ENCODE data around the gene TTC28.

Gene TTC28

GRCh38 chr22:28139516-28139915 is 540.1 kb downstream of the TTC28 start:
- no peak for DNase-seq (ENCODE audit: low spot score)

DNA sequence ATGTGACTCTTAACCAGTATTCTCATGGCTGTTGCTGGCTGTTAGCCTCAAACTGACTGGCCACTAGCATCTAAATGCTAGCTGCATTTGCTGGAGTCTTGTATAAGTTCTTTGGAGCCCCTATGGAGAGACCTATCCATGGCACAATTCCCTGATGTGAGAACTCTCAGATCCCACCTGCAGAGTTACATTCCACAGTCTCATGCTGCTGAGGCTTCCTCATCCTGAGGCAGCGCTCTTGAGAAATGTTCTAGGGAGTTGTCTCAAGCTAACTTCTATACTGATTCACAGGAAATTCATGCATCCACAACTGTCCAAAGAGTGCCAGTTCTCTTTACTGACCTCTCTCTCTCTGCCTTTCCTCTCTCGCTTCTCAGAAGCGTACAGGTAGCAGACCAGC is 542.6 kb downstream of the TTC28 start:
- no peak for DNase-seq (ENCODE audit: low spot score)

DNA sequence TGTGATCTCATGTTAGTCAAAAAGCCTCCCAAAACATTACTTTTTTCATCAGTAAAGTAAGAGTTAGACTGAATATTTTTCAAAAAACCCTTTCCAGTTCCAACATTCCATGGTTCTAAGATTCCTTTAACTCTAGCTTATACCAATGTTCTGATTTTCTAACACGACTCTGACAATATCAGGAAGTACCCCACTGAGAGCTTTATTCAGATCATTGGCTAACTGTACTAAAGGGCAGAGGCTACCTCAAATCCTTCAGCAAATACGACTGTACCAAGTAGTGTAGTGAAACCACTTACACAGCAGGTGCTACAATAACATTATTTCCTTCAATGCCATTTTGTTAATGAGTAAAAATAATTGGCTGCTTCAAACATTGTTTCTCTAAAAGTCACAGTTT is 547.2 kb downstream of the TTC28 start:
- DNase-seq (ENCODE audit: low spot score), result no peak

DNA sequence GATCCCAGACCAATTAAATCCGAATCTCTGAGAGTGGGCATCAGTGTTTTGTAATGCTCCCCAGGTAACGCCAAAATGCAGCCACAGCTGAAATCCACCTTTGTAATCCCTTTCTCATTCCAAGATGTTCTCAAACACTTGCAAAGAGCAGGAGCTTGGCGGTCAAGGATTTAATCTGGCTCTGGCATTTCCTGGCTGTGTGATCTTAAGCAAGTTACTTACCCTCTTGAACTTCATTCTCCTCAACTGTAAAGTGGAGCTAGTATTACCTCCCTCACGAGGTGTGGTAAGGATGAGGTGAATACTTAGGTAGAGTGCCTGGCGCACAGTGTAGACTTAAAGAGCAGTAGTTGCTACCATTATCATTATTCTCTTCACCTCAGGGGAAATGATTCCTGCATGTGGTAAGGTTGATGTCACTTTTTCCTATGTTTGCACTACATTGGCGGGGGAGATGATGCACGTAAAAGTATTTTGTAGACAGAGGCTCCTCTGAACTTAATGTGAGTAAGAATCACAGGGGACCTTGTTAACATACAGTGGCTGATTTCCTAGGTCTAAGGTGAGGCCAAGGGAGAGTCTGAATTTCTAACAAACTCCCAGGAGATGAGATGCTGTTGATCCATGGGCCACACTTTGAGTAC is 550.2 kb downstream of the TTC28 start:
- DNase-seq (ENCODE audit: low spot score), result no peak

DNA sequence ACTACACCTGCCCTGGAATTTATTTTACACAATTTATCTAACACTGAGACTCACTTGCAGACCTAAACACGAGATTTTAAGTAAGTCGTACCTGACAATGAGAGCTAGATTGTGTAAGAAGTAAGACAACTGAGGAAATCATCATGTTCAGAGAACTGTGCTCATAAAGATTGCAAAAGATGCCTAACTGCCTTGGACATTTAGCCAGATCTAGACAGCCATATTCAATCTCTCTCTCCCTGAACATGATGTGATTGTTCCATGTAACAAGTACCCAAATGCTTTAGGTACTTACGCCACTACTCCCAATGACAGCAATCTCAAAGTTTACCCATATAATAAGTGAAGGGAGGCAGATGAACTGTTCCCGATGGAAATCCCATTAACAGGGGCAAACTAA is 550.8 kb downstream of the TTC28 start:
- DNase-seq (ENCODE audit: low spot score), result no peak

GRCh38 chr22:28125799-28126198 is 553.8 kb downstream of the TTC28 start:
- DNase-seq (ENCODE audit: low spot score), result no peak

DNA sequence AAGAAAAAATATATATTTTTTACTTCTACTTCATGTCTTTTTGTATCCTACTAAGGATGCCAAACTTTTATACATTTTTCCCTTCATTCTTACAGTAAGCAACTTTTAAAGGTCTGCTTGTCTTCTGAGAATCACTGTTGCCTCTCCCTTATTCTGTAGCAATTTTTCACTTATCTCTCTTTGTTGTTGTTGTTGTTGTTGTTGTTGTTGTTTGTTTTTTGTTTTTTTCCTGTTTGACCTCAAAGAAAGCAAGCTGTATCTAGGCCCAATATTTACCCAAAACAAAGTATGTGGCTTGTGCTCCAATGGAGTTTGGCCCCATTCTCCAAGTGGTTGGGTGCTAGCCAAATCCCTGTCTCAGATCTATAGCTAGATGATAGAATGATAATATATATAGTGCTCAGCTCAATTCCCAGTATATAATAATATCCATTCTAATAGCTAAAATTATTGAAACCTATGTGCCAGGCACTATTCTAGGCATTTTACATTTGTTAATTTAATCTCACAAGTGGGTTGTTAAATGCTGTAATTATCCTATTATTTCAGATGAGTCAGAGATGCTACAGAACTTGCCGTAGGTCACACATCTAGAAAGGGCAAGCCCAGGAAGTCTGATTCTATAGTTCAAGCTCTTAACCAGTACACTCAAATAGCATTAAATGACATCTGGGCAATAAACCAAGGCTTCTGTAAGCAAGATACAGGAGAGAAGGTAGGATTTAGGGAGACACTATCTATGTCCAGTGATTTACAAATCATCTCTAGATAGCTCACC is 555.5 kb downstream of the TTC28 start:
- DNase-seq (ENCODE audit: low spot score), result no peak

GRCh38 chr22:28120691-28121592 is 558.7 kb downstream of the TTC28 start:
- no peak for DNase-seq (ENCODE audit: low spot score)

DNA sequence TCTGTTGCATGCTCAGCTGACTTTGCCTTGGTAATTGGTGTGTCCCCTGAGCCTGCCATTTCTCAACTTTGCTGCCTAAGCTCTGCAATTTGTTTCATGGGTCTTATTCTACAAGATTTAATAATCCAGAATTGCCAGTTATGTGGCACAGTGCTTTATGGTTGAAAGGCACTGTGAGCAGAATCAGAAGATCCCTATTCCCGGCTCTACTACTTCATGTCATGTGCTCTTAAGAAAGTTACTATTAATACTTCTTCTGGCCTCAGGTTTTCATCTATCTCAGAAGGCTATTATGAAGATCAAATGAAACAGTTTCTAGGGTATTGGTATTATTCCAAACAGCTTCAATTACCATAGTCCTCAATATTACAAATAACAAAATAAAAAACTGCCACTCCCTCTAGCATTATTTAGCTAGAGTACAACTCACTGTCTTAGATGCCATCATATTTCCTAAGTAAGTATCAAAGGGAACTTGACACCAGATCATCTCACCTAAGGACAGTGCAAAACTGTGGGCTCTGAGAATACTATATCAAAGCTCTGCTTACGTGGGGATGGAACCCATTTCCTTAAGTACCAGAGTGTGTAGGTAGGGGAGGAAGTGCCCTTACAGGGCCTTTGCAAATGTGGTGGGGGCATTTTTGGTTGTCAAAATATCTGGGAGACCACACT is 560.5 kb downstream of the TTC28 start:
- no peak for DNase-seq (ENCODE audit: low spot score)

- no peak for DNase-seq (ENCODE audit: low spot score)
Measured at GRCh38 chr22:28116219-28116673, 563.4 kb downstream of the TTC28 start.

DNA sequence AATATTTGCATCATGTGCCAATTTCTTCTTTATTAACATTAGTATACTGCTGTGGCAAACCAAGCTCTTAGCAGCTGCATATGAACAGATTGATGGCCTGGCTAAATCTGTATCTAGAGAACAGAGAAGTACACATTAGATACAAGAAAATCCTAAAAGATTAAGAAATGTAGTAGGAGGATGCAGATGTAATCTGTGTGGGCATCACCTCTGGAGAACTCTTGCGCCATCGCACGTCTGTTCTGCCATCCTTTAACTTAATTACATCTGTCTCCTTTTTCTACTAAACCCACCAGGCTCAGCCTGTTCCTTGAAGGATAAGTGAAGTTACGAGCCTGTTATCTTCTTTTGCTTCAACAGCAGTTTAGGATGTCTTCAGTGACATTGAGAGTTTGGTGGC is 564.2 kb downstream of the TTC28 start:
- DNase-seq (ENCODE audit: low spot score), result no peak

DNA sequence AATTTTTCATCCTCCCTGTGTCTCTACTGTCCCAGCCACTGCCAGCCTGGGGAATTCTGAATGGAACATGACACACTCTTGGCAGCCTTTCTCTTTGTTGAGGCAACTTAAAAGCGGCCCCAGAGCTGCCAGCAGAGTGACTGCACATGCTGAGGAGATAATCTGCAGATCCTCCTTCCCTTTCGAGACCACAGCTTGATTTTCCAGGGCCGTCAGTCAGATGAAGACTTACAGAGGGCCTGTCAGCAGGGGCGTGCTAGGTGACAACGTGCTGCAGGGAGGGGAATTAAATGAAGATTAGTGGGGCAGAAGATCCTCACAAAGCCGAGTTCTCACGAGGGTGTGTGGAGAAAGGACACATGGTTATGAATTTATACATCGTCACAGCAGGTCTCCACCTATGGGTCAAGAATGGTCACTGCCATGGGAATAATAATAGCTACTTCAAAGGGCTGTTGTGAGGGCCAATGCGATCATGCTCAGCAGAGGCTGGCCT is 567.0 kb downstream of the TTC28 start:
- DNase-seq (ENCODE audit: low spot score), result no peak

GRCh38 chr22:28112190-28112544 is 567.5 kb downstream of the TTC28 start:
- no peak for DNase-seq (ENCODE audit: low spot score)

DNA sequence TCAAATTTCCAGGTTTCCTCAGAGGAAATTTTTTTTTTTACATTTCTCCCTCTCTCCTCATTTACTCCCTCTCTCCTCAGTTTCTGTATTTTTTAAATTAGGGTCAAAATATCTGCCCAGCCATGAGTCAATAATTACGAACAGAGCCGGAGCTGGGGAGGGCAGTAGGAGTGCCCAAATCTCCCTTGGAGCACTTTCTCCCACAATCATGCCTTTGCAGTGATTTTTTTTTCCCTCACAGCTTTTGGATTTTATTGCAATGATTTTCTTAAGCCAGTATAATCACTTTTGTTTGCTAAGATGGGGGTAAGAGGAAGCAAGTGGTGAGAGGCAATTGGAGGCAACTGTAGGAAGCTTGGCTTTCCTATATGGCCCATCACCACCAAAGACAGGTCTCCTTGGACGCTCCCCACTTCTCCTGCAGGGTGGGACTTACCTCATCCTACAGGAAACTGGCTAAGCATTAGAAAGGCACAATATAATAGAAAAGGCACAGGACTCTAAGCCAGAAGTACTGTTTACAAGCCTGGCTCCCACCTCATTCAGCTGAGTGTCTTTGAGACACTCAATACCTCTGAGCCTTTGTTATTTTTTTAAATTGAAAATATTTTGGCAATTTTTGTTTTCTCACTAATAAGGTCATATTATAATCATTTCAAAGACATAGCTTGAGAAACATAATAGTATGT is 568.0 kb downstream of the TTC28 start:
- no peak for DNase-seq (ENCODE audit: low spot score)

DNA sequence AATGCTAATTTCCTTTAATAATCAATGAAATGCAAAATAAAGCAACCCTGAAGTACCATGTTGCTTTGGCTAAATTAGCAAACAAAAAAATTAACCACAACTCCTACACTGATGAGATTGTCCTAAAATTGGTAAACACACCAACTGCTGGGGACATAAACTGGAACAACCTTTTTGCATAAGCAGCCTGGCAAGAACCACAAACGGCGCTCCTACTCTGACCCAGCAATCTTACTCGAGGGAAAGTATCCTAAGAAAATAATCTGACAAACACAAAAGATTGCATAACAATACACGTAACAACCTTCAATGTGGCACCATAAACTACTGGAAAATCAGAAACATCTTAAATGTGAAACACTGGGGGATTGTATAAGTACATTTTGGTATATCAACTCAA is 570.8 kb downstream of the TTC28 start:
- no peak for DNase-seq (ENCODE audit: low spot score)

DNA sequence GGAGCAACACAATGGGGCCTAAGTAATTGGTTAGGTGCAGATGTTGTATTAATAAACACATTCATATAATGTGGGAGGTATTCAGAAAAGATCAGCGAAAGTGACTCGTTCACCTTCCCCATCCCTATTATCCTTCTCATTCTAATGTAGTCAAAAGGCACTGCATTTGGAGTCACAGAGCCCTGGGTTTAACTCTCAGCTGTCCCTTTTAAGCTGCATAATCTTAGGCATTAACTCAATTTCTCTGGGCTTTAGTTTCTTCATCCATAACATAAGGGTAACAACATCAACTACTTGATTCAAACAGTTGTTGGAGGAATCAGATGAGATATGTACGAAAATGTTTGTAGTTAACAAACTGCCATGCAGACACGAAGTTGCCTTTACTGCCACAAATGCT is 573.0 kb downstream of the TTC28 start:
- no peak for DNase-seq (ENCODE audit: low spot score)

DNA sequence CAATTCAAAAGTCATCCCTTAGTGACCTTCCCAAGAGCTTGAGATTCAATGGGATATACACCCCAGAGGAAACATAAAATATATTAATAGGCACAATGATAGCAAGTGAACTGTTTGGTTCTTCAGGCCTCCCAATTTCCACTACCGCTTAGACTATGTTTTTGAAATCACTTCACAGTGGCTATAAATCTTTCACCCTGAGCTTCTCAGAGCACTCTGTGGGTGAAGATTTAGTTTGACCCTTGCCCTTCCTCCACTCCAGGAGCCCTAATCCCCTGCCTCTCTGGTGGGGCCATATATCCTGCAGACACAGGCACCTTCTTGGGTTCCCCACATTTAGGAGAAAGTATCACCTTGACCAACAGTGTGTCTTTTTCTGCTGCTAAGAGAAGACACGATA is 573.7 kb downstream of the TTC28 start:
- DNase-seq (ENCODE audit: low spot score), result no peak

- no peak for DNase-seq (ENCODE audit: low spot score)
Measured at GRCh38 chr22:28105413-28105812, 574.2 kb downstream of the TTC28 start.

DNA sequence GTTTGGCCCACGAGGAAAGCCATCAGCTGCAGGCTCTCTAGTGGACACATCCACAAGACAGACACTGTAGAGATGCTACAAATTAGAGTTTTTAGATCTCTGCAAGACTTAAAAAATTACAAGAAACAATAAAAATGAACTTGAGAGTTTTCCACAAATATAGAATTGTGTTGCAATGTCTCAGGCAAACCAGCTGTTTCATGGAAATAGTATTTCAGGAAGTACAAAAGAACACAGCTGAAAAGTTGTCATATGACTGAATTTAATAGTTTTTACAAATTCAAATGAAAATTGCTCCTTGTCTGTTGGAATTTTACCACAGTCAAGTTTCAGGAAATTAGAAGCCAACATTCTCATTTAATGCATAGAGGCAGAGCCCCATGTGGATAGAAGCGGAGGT is 576.0 kb downstream of the TTC28 start:
- no peak for DNase-seq (ENCODE audit: low spot score)

GRCh38 chr22:28102151-28102812 is 577.4 kb downstream of the TTC28 start:
- DNase-seq (ENCODE audit: low spot score), result no peak

- no peak for DNase-seq (ENCODE audit: low spot score)
Measured at GRCh38 chr22:28097627-28098026, 582.0 kb downstream of the TTC28 start.
